Panc1 (cell line): ENCODE measurements around the gene TNN. TPM values are rescaled to one million over a fixed set of nuclear protein-coding genes. Genes with fewer than 3 reads are reported as not detected.

Experiments used
- ATAC-seq: fragments of 200-7000 bp; cut with Tn5 transposase; 2 replicates; pipeline ENCODE4 v1.9.1; 2020; ENCODE audit warnings: mild to moderate bottlenecking, moderate library complexity
- BruUV-seq: library from RNA; stranded (reverse); fragments of 400-500 nt; replicated peaks from 2 replicates; lab custom pipeline; 2021; lab: Mats Ljungman, UMichigan
- CTCF ChIA-PET: fragments of 300-600 bp; sonication (Branson Sonifier 250); formaldehyde crosslinking; loops from one replicate; lab custom pipeline; 2022; ENCODE audit warnings: antibody characterized with exemption; lab: Charles Lee
- POLR2A ChIA-PET: fragments of 300-600 bp; sonication (Branson Sonifier 250); formaldehyde crosslinking; loops from one replicate; lab custom pipeline; 2022; ENCODE audit warnings: antibody characterized with exemption; lab: Charles Lee
- DNase-seq: peaks from one replicate; pipeline ENCODE4 v3.0.0-alpha.2; 2010; ENCODE audit warnings: low read depth, low spot score
- H3K27ac ChIP-seq: 2 replicates; pipeline ENCODE4 v1.5.1; 2011; ENCODE audit warnings: mild to moderate bottlenecking, low read length, inconsistent platforms
- H3K27me3 ChIP-seq: fragments of 200-500 bp; sonication (Bioruptor generic); 2 replicates; pipeline ENCODE4 v1.6.0; 2014; ENCODE audit warnings: low read length, inconsistent platforms; ENCODE audit not compliant: control insufficient read depth, insufficient read depth
- H3K36me3 ChIP-seq: fragments of 200-500 bp; sonication (Bioruptor generic); 2 replicates; pipeline ENCODE4 v1.5.1; 2014; ENCODE audit warnings: inconsistent platforms, mild to moderate bottlenecking, low read length, moderate library complexity; ENCODE audit not compliant: control insufficient read depth, insufficient read depth
- H3K4me1 ChIP-seq: 2 replicates; pipeline ENCODE4 v1.5.1; 2011; ENCODE audit warnings: inconsistent platforms, mild to moderate bottlenecking, low read length, moderate library complexity; ENCODE audit not compliant: control insufficient read depth, insufficient read depth
- H3K4me3 ChIP-seq, 2 experiments: 2 replicates each; pipeline ENCODE4 v1.5.1; 2011 to 2012; ENCODE audit warnings: low read depth in 2 of 2, low read length in 2 of 2, mild to moderate bottlenecking in 2 of 2, inconsistent platforms in 1 of 2, moderate library complexity in 1 of 2
- H3K9me3 ChIP-seq: fragments of 200-500 bp; sonication (Bioruptor generic); 2 replicates; pipeline ENCODE4 v1.5.1; 2014; ENCODE audit warnings: low read depth, mild to moderate bottlenecking, inconsistent platforms, low read length, moderate library complexity; ENCODE audit not compliant: control insufficient read depth, insufficient read depth
- POLR2AphosphoS5 ChIP-seq: IDR thresholded peaks from 2 replicates; pipeline ENCODE4 v1.6.1; 2012; ENCODE audit warnings: mild to moderate bottlenecking, low read depth, low read length, moderate library complexity
- REST ChIP-seq, 2 experiments: IDR thresholded peaks; 2 replicates each; pipeline ENCODE4 v1.6.1; 2011 to 2012; ENCODE audit warnings: low read depth in 2 of 2, control low read depth in 1 of 2, low read length in 1 of 2, mild to moderate bottlenecking in 1 of 2, moderate library complexity in 1 of 2; ENCODE audit not compliant: insufficient read depth in 1 of 2
- SIN3A ChIP-seq: IDR thresholded peaks from 2 replicates; pipeline ENCODE4 v1.6.1; 2012; ENCODE audit warnings: low read depth, mild to moderate bottlenecking, low read length, moderate library complexity, borderline replicate concordance; ENCODE audit not compliant: insufficient read depth
- TCF7L2 ChIP-seq: IDR thresholded peaks from 2 replicates; pipeline ENCODE4 v1.6.1; 2011; ENCODE audit warnings: mild to moderate bottlenecking, low read depth, low read length, inconsistent platforms
- in situ Hi-C: cut with HindIII; loops from 2 replicates; pipeline ENCODE4 v1.10.0; 2016; ENCODE audit warnings: low sequenced_read_pairs, low pct_unique_long_range_greater_than_20kb
- intact Hi-C: fragments of 100-400 bp; cut with micrococcal nuclease; formaldehyde crosslinking; loops from one replicate; pipeline ENCODE4 v1.10.0; 2022; ENCODE audit not compliant: unreplicated experiment
- total RNA-seq: library from RNA; stranded (reverse); gene quantifications from one replicate; pipeline ENCODE4 v1.2.1, GENCODE V29; 2021; ENCODE audit not compliant: unreplicated experiment
- TF ChIP-seq, protein P1 (sequence below): fragments of 450-650 bp; IDR thresholded peaks from 2 replicates; pipeline ENCODE4 v1.5.1; 2017; ENCODE audit warnings: mild to moderate bottlenecking

Gene TNN
- total RNA-seq, 1 experiment from 2014 or later: not detected

DNA sequence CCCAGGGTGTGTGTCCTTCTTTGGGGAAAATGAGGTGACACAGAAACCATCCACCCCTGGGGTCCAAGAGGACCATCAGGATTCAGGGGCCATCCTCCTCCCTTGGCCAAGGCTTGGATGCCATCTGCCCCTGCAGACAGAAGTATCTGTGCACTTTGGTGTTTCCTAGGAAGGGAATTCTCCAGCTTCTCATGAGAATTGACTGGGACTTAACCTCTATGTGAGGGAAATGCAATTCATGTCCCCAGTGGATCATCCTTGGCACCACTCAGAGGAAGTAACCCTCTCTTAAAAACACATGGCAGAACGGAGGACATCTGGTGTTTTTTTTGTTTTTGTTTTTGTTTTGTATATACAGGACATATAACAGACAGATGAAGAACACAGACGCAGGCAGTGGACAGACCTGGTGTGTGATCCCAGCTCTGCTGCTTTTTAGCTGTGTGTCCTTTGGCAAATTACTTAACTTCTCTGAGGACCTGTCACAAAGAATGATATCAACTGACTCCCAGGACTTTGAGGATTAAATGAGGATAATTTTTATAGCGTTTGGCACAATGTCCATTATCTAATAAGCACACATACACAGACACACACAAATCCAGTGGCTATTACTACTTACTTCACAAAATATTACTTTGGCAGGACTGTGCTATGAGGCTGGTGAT lies 3.8 kb downstream of the TNN start:
- Histone ChIP-seq H3K9me3 (no peaks in the 10 kb centered on the region), H3K4me1 (peaks cover 5% of the 10 kb centered on the region; the same call in 1 of the 2 replicates), H3K36me3 (no peaks in the 10 kb centered on the region), H3K27ac (no peak overlapping the region), H3K27me3 (peaks cover 12% of the 10 kb centered on the region; the same call in 1 of the 2 replicates), H3K4me3 (no peak overlapping the region)
- BruUV-seq: no TSS peak
- no peak for ATAC-seq
- ChIA-PET CTCF (no interaction called here), POLR2A (no interaction called here)
- in situ Hi-C loops (no loop called here), intact Hi-C loops (no loop called here)
- no peak for DNase-seq
- TF ChIP-seq TCF7L2 (no peak), POLR2AphosphoS5 (no peak), SIN3A (no peak), REST (IDR thresholded peaks at IDR 0.05; ENCODE audit: insufficient read depth in 1 of 2, low read depth in 2 of 2, low read length in 1 of 2) (no peak)
- TF ChIP-seq, protein P1, sequence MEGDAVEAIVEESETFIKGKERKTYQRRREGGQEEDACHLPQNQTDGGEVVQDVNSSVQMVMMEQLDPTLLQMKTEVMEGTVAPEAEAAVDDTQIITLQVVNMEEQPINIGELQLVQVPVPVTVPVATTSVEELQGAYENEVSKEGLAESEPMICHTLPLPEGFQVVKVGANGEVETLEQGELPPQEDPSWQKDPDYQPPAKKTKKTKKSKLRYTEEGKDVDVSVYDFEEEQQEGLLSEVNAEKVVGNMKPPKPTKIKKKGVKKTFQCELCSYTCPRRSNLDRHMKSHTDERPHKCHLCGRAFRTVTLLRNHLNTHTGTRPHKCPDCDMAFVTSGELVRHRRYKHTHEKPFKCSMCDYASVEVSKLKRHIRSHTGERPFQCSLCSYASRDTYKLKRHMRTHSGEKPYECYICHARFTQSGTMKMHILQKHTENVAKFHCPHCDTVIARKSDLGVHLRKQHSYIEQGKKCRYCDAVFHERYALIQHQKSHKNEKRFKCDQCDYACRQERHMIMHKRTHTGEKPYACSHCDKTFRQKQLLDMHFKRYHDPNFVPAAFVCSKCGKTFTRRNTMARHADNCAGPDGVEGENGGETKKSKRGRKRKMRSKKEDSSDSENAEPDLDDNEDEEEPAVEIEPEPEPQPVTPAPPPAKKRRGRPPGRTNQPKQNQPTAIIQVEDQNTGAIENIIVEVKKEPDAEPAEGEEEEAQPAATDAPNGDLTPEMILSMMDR: no peak

DNA sequence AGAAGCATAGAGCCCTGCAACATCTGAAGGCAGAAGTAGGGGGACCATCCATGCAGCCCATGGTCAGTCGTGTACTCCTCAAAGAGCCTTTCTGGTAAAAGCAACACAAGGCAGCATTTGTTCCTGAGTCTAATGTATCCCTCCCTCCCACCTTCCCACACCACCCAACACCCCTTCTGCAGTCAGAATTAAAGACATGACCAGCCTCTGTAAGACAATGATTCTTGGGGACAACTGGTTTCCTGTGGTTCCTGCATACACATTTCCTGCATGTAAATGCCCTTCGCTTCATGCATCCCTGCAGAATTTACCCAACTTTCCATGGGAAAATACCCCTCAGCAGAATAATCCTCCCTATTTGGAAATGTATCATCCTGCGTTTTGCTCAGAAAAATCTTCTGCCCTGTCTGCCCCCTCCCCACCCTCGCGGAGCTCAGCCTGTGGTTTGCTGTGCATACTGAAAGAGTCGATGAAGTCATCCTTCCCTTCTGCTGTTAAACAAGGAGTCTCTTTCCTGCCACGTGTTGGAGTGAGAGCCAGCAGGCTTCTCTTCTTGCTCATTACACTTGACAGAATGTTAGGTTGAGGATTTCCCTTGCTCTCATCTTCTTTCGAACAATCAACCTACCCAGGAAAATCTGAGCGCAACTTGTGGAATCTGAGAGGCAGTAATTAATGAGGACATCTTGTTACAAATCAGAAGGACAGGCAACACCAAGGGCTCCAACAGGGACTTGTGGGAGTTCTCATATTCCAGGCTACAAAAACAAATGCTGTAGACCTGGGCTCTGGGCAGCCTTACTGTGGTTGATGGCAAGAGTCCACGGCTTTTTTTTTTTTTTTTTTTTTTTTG lies 4.7 kb downstream of the TNN start:
- DNase-seq (no peak), ATAC-seq (no peak)
- no TSS peak for BruUV-seq
- TF ChIP-seq, protein P1: no peak
- no peak for TF ChIP-seq TCF7L2
- no peak for TF ChIP-seq REST (IDR thresholded peaks at IDR 0.05; ENCODE audit: insufficient read depth in 1 of 2, low read depth in 2 of 2, low read length in 1 of 2)
- no peak for TF ChIP-seq POLR2AphosphoS5
- no peak for TF ChIP-seq SIN3A
- Histone ChIP-seq H3K36me3 (no peaks in the 10 kb centered on the region), H3K9me3 (no peaks in the 10 kb centered on the region), H3K4me1 (peaks cover 5% of the 10 kb centered on the region; the same call in 1 of the 2 replicates), H3K27me3 (peaks cover 15% of the 10 kb centered on the region), H3K27ac (no peak overlapping the region), H3K4me3 (no peak overlapping the region)
- CTCF ChIA-PET: no interaction called here
- in situ Hi-C loops (no loop called here), intact Hi-C loops (no loop called here)
- POLR2A ChIA-PET: no interaction called here
